Measurements from ENCODE around the gene ANGEL1.

Gene ANGEL1

DNA sequence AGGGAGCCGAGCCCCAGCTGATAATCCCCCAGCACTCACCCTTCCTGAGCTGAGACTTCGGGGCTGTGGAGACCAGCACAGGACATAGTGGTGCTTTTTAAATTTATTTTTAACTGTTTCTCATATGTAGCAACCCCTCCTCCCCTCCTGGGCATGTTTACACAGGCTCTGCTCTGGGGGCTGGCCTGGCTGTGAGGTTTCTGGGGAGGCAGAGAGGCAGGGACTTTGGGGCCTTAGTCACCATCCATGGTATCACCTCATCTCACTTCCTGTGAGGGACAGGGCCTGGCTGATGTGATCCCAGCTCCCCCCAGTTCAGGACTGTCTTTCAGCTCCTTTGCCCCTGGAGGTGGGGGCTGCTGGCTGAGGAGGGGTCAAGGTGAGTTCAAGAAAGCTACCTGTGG is 31.0 kb downstream of the ANGEL1 start:
- TF ChIP-seq, protein P1, sequence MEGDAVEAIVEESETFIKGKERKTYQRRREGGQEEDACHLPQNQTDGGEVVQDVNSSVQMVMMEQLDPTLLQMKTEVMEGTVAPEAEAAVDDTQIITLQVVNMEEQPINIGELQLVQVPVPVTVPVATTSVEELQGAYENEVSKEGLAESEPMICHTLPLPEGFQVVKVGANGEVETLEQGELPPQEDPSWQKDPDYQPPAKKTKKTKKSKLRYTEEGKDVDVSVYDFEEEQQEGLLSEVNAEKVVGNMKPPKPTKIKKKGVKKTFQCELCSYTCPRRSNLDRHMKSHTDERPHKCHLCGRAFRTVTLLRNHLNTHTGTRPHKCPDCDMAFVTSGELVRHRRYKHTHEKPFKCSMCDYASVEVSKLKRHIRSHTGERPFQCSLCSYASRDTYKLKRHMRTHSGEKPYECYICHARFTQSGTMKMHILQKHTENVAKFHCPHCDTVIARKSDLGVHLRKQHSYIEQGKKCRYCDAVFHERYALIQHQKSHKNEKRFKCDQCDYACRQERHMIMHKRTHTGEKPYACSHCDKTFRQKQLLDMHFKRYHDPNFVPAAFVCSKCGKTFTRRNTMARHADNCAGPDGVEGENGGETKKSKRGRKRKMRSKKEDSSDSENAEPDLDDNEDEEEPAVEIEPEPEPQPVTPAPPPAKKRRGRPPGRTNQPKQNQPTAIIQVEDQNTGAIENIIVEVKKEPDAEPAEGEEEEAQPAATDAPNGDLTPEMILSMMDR (IDR thresholded peaks at IDR 0.05; ENCODE audit: control insufficient read depth, insufficient read depth, low read depth, low read length, missing control alignments) = no peak
- no peak for DNase-seq (ENCODE audit: low read depth)
- H3K4me3 ChIP-seq (ENCODE audit: control insufficient read depth, low read depth, low read length) = no peak overlapping the region

GRCh38 chr14:76780875-76781647 is 31.6 kb downstream of the ANGEL1 start:
- no peak for DNase-seq (ENCODE audit: low read depth)
- TF ChIP-seq, protein P1 (IDR thresholded peaks at IDR 0.05; ENCODE audit: control insufficient read depth, insufficient read depth, low read depth, low read length, missing control alignments) = no peak
- H3K4me3 ChIP-seq (ENCODE audit: control insufficient read depth, low read depth, low read length) = no peak overlapping the region

GRCh38 chr14:76780360-76780759 is 32.3 kb downstream of the ANGEL1 start:
- no peak overlapping the region for H3K4me3 ChIP-seq (ENCODE audit: control insufficient read depth, low read depth, low read length)
- no peak for DNase-seq (ENCODE audit: low read depth)
- TF ChIP-seq, protein P1 (IDR thresholded peaks at IDR 0.05; ENCODE audit: control insufficient read depth, insufficient read depth, low read depth, low read length, missing control alignments) = no peak

- no peak for DNase-seq (ENCODE audit: low read depth)
- TF ChIP-seq, protein P1 (IDR thresholded peaks at IDR 0.05; ENCODE audit: control insufficient read depth, insufficient read depth, low read depth, low read length, missing control alignments) = no peak
- H3K4me3 ChIP-seq (ENCODE audit: control insufficient read depth, low read depth, low read length) = no peak overlapping the region
Observed at GRCh38 chr14:76780058-76780345, 32.7 kb downstream of the ANGEL1 start.

GRCh38 chr14:76779221-76780057 is 33.2 kb downstream of the ANGEL1 start:
- no peak overlapping the region for H3K4me3 ChIP-seq (ENCODE audit: control insufficient read depth, low read depth, low read length)
- TF ChIP-seq, protein P1 (IDR thresholded peaks at IDR 0.05; ENCODE audit: control insufficient read depth, insufficient read depth, low read depth, low read length, missing control alignments) = no peak
- DNase-seq (ENCODE audit: low read depth) = no peak

- H3K4me3 ChIP-seq (ENCODE audit: control insufficient read depth, low read depth, low read length) = no peak overlapping the region
- no peak for DNase-seq (ENCODE audit: low read depth)
- TF ChIP-seq, protein P1 (IDR thresholded peaks at IDR 0.05; ENCODE audit: control insufficient read depth, insufficient read depth, low read depth, low read length, missing control alignments) = no peak
Observed at GRCh38 chr14:76778546-76779215, 34.0 kb downstream of the ANGEL1 start.
